HepG2 (cell line): ENCODE measurements around the gene ZKSCAN8. TPM values are rescaled to one million over a fixed set of nuclear protein-coding genes. Genes with fewer than 3 reads are reported as not detected.

Experiments
- BORCS8-MEF2B ChIP-seq: sonication (generic); formaldehyde crosslinking; IDR thresholded peaks from 2 replicates; pipeline ENCODE4 v1.8.0; 2022; ENCODE audit warnings: mild to moderate bottlenecking, missing genetic modification reagents
- CREB3 ChIP-seq: sonication (generic); formaldehyde crosslinking; IDR thresholded peaks from 2 replicates; pipeline ENCODE4 v1.5.0; 2020; ENCODE audit warnings: missing genetic modification reagents
- HMGXB3 ChIP-seq: sonication (generic); formaldehyde crosslinking; IDR thresholded peaks from 2 replicates; pipeline ENCODE4 v1.4.0; 2020; ENCODE audit warnings: missing genetic modification reagents, borderline replicate concordance
- HOMEZ ChIP-seq: IDR thresholded peaks from 2 replicates; pipeline ENCODE4 v1.6.1; 2016; ENCODE audit warnings: low read depth
- KAT8 ChIP-seq: IDR thresholded peaks from 2 replicates; pipeline ENCODE4 v1.6.1; 2016; ENCODE audit warnings: missing genetic modification reagents, missing compliant biosample characterization
- MEF2D ChIP-seq: sonication (generic); formaldehyde crosslinking; IDR thresholded peaks from 2 replicates; pipeline ENCODE4 v1.5.1; 2020; ENCODE audit warnings: mild to moderate bottlenecking, missing genetic modification reagents
- NCOA2 ChIP-seq: sonication (generic); formaldehyde crosslinking; IDR thresholded peaks from 2 replicates; pipeline ENCODE4 v1.8.0; 2022; ENCODE audit warnings: inconsistent platforms
- SIN3B ChIP-seq: fragments of 150-350 bp; IDR thresholded peaks from 2 replicates; pipeline ENCODE4 v1.6.1; 2014; ENCODE audit warnings: low read length
- SNAPC5 ChIP-seq: sonication (generic); formaldehyde crosslinking; IDR thresholded peaks from 2 replicates; pipeline ENCODE4 v1.8.1; 2023; ENCODE audit warnings: mild to moderate bottlenecking, missing genetic modification reagents, borderline replicate concordance
- THAP11 ChIP-seq: IDR thresholded peaks from 2 replicates; pipeline ENCODE4 v1.6.1; 2016; ENCODE audit warnings: missing biosample characterization, missing genetic modification reagents
- WIZ ChIP-seq: sonication (generic); formaldehyde crosslinking; IDR thresholded peaks from 2 replicates; pipeline ENCODE4 v1.5.1; 2020; ENCODE audit warnings: mild to moderate bottlenecking, missing genetic modification reagents
- YEATS2 ChIP-seq: sonication (generic); formaldehyde crosslinking; IDR thresholded peaks from 2 replicates; pipeline ENCODE4 v1.4.0; 2020; ENCODE audit warnings: missing genetic modification reagents, borderline replicate concordance
- YEATS4 ChIP-seq: sonication (generic); formaldehyde crosslinking; IDR thresholded peaks from 2 replicates; pipeline ENCODE4 v1.4.0; 2020; ENCODE audit warnings: missing genetic modification reagents, borderline replicate concordance
- ZNF230 ChIP-seq: sonication (generic); formaldehyde crosslinking; IDR thresholded peaks from 2 replicates; pipeline ENCODE4 v1.4.0; 2020; ENCODE audit warnings: mild to moderate bottlenecking, missing genetic modification reagents
- ZNF251 ChIP-seq: sonication (generic); formaldehyde crosslinking; IDR thresholded peaks from 2 replicates; pipeline ENCODE4 v1.9.0; 2021; ENCODE audit warnings: mild to moderate bottlenecking, missing genetic modification reagents
- ZNF350 ChIP-seq: sonication (generic); formaldehyde crosslinking; IDR thresholded peaks from 2 replicates; pipeline ENCODE4 v1.4.0; 2020; ENCODE audit warnings: mild to moderate bottlenecking, low read depth, missing genetic modification reagents, borderline replicate concordance
- ZNF512 ChIP-seq: sonication (generic); formaldehyde crosslinking; IDR thresholded peaks from 2 replicates; pipeline ENCODE4 v1.4.0; 2020; ENCODE audit warnings: mild to moderate bottlenecking, missing genetic modification reagents
- ZNF644 ChIP-seq: IDR thresholded peaks from 2 replicates; pipeline ENCODE4 v1.6.1; 2016; ENCODE audit warnings: low read depth
- ZNF724P ChIP-seq: sonication (generic); formaldehyde crosslinking; IDR thresholded peaks from 2 replicates; pipeline ENCODE4 v1.8.0; 2022; ENCODE audit warnings: missing genetic modification reagents, borderline replicate concordance
- polyA plus RNA-seq, 8 experiments: library from polyadenylated mRNA; depleted of rRNA in 3 of 8; stranded (reverse) in 7 of 8; unstranded in 1 of 8; fragments of >200 nt; fragmentation: Illumina TruSeq in 4 of 8; extraction: Trizol in 4 of 8; gene quantifications; 2 replicates each; pipeline versions ENCODE4 v1.2.1 to v1.2.3, GENCODE V29; 2011 to 2016; ENCODE audit warnings: low read depth in 4 of 8, missing spikeins in 1 of 8, mixed read lengths in 1 of 8; ENCODE audit not compliant: insufficient read depth in 1 of 8
- total RNA-seq, 5 experiments: library from RNA; depleted of rRNA; stranded (reverse); fragments of >200 nt; fragmentation: Illumina TruSeq; extraction: Trizol; gene quantifications; 2 replicates each; pipeline ENCODE4 v1.2.3, GENCODE V29; 2016; ENCODE audit warnings: low read depth in 1 of 5

The ZKSCAN8 gene
- total and polyA plus RNA-seq, 2 of the 13 experiments (the other 11 are each of a cell fraction or from before 2014, with no cell fraction given) = 12.4 to 20.9 TPM

- peak; percentile 84; the same call in 1 of the 2 replicates for TF ChIP-seq HMGXB3 (CRISPR knock-in tag)
- peak; percentile 87 for TF ChIP-seq BORCS8-MEF2B (CRISPR knock-in tag)
- peak; percentile 70; the same call in 1 of the 2 replicates for TF ChIP-seq WIZ
- no peak for TF ChIP-seq ZNF512
- TF ChIP-seq ZNF251 (CRISPR knock-in tag) = peak; percentile 86; the same call in 1 of the 2 replicates
- peak; percentile 92; the same call in 1 of the 2 replicates for TF ChIP-seq ZNF350 (CRISPR knock-in tag)
- TF ChIP-seq YEATS2 (CRISPR knock-in tag) = peak; percentile 91
- no peak; the same call in 1 of the 2 replicates for TF ChIP-seq HOMEZ (CRISPR knock-in tag)
- TF ChIP-seq YEATS4 (CRISPR knock-in tag) = peak; percentile 86; the same call in 1 of the 2 replicates
- peak; percentile 95 for TF ChIP-seq KAT8 (CRISPR knock-in tag)
- peak; percentile 45; the same call in 1 of the 2 replicates for TF ChIP-seq ZNF724P (CRISPR knock-in tag)
- TF ChIP-seq SNAPC5 (CRISPR knock-in tag) = no peak
- TF ChIP-seq NCOA2 (CRISPR knock-in tag) = no peak
- peak; percentile 66; the same call in 1 of the 2 replicates for TF ChIP-seq ZNF230 (CRISPR knock-in tag)
- TF ChIP-seq SIN3B = peak; percentile 44; the same call in 1 of the 2 replicates
- TF ChIP-seq CREB3 = 0 out of 2 replicates have a peak, but pooled peaks have one; percentile 55
- TF ChIP-seq THAP11 (CRISPR knock-in tag) = peak; percentile 87
- TF ChIP-seq MEF2D (CRISPR knock-in tag) = peak; percentile 59; the same call in 1 of the 2 replicates
- TF ChIP-seq ZNF644 (CRISPR knock-in tag) = peak; percentile 54; the same call in 1 of the 2 replicates
Measured at GRCh38 chr6:28104392-28105244, 37.1 kb upstream of the ZKSCAN8 start (continued).
